ENCODE data around the gene ST3GAL2. TPM values are rescaled to one million over a fixed set of nuclear protein-coding genes. Genes with fewer than 3 reads are reported as not detected.

ST3GAL2 gene
- total RNA-seq, 1 donor from 2014 or later, result 23.3 TPM

DNA sequence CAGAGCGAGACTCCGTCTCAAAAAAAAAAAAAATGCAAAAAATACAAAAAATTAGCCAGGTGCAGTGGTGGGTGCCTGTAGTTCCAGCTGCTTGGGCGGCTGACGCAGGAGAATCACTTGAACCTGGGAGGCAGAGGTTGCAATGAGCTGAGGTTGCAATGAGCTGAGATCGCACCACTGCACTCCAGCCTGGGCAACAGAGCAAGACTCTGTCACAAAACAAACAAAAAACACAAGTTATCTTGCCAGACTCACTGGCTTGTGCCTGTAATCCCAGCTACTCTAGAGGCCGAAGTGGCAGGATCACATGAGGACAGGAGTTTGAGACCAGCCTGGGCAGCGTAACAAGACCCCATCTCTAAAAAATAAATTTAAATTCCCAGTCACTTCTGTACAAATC lies 3.4 kb upstream of the ST3GAL2 start:
- no peak for TF ChIP-seq CTCF (conservative IDR thresholded peaks at IDR 0.05; ENCODE audit: low read depth, low read length)
- no peak for DNase-seq (ENCODE audit: low read depth)
- no peak overlapping the region for H3K4me3 ChIP-seq (ENCODE audit: low read depth, low read length)

DNA sequence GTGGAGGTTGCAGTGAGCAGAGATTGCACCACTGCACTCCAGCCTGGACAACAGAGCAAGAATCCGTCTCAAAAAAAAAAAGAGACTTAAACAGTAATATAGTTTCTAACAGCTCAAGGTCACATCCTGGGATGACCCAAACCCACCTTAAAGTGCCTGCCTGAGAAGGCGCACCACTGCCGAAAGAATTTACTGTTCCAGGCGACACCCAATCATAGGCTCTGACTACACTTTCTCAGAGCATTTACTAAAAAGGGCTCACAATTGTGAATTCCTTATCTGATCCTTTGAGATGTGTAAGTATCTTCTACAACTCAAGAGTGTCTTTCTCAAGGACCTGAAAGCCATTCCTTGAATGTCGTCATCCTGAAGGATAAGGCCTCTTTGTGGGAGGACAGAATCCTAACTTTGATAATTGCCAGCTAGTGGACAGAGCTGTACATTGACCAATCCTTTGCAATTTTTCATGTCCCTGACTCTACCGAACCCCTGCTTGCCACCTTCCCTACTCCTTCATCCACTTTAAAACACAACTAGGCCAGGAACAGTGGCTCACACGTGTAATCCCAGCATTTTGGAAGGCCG lies 2.6 kb upstream of the ST3GAL2 start:
- no peak for TF ChIP-seq CTCF (conservative IDR thresholded peaks at IDR 0.05; ENCODE audit: low read depth, low read length)
- no peak for DNase-seq (ENCODE audit: low read depth)
- H3K4me3 ChIP-seq (ENCODE audit: low read depth, low read length), result no peak overlapping the region

GRCh38 chr16:70440009-70440692 lies 1.3 kb upstream of the ST3GAL2 start:
- peak overlapping the region; percentile 70 for H3K4me3 ChIP-seq (ENCODE audit: low read depth, low read length)
- TF ChIP-seq CTCF (conservative IDR thresholded peaks at IDR 0.05; ENCODE audit: low read depth, low read length), result no peak
- DNase-seq (ENCODE audit: low read depth), result no peak

DNA sequence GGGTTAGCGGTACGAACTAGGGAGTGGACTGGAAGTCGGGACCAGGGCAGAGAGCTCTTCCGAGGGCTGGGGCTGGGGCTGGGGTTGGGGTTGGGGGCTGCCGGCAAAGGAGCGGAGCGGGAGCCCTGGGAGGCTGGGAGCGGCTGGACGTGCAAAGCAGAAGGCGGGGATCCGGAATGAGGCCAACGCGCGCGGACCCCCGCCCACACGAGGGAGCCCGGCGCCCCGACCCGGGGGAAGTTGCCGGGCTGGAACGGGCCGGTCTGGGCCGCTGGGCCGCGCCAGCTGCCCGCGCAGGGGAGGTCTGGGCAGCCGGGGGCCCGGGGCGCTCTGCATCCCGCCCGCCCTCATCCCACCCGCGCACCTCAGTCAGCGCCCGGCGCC lies 323 bp downstream of the ST3GAL2 start:
- no peak for TF ChIP-seq CTCF (conservative IDR thresholded peaks at IDR 0.05; ENCODE audit: low read depth, low read length)
- peak overlapping the region; percentile 70 for H3K4me3 ChIP-seq (ENCODE audit: low read depth, low read length)
- DNase-seq (ENCODE audit: low read depth), result no peak

- no peak for DNase-seq (ENCODE audit: low read depth)
- no peak for TF ChIP-seq CTCF (conservative IDR thresholded peaks at IDR 0.05; ENCODE audit: low read depth, low read length)
- H3K4me3 ChIP-seq (ENCODE audit: low read depth, low read length), result peak overlapping the region; percentile 70
These were observed 1.0 kb downstream of the ST3GAL2 start for GRCh38 chr16:70437582-70438557.

GRCh38 chr16:70437017-70437581 lies 1.8 kb downstream of the ST3GAL2 start:
- no peak for DNase-seq (ENCODE audit: low read depth)
- TF ChIP-seq CTCF (conservative IDR thresholded peaks at IDR 0.05; ENCODE audit: low read depth, low read length), result no peak
- peak overlapping the region; percentile 70 for H3K4me3 ChIP-seq (ENCODE audit: low read depth, low read length)
